ENCODE measurements around the gene VASH1. TPM values are rescaled to one million over a fixed set of nuclear protein-coding genes. Genes with fewer than 3 reads are reported as not detected.
A peak's percentile ranks its signal among the peaks of the same experiment; 100 is the strongest.

VASH1 gene
- total and polyA plus RNA-seq, 2 donors (not counting 3 experiments of a cell fraction or from before 2014, with no cell fraction given) = 39.8 to 168 TPM

DNA sequence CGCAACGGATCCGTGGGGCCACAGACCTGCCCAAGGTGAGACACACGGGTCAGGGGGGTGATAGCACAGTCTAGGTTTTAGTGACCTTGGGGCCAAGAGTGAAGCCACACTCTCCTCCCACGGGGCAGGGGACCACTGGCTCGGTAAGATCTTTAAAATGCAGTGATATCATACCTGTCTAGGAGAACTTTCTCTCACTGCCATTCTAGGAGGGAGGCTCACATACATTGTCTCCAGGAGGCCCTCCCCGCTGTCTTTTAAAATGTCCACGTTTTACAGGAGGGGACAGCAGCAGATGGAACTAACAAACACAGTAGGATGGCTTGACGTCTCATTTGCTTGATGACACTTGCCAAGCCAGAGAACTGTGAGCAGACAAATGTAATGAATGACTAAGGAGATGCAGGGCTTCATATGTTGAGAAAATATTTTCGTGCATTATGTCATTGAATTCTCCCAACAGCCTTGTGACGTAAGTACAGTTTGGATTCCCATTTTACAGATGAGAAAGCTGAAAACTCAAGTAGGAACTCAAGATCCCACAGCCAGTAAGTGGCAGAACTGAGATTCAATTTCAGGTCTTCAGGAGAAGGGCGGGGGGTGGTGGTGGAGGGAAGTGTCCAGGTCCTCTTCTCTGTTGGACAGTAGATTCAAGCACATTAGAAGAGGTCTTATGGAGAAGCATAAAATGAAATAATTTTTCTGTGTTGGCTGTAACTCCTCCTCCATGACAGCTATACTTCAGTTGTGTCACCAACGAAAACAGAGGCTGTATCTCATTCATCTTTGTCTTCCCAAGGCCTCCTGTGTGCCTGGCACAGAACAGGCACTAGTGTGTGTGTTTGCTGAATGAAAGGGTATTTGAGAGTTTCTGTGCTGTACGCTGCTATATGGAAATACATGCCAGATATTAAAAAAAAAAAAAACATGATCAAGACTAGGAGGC, 2.1 kb downstream of the VASH1 start:
- FAIRE-seq (peak; percentile 83), DNase-seq (ENCODE audit: low read depth, low spot score) (peak; percentile 41)
- BruUV-seq (replicated peaks) = no TSS peak
- Histone ChIP-seq H3K79me2 (ENCODE audit: control insufficient read depth, insufficient read depth, low read length) (peaks cover 10% of the 10 kb centered on the region), H2AFZ (ENCODE audit: low read depth, low read length) (peak overlapping the region; percentile 100), H3K4me2 (ENCODE audit: insufficient read depth, low read length) (peak overlapping the region; percentile 92), H3K27me3 (ENCODE audit: control insufficient read depth in 2 of 2, insufficient read depth in 2 of 2, low read length in 2 of 2) (peaks cover 2 to 6% of the 10 kb centered on the region in 2 experiments), H3K4me1 (ENCODE audit: control insufficient read depth, extremely low read depth, insufficient read depth, low read length) (peaks cover 42% of the 10 kb centered on the region), H4K20me1 (replicated peaks; ENCODE audit: control insufficient read depth, extremely low read depth, insufficient read depth, low read length) (no peaks in the 10 kb centered on the region), H3K9me1 (replicated peaks; ENCODE audit: control insufficient read depth, extremely low read depth, insufficient read depth, low read length) (no peaks in the 10 kb centered on the region), H3K36me3 (ENCODE audit: control insufficient read depth in 2 of 2, extremely low read depth in 1 of 2, insufficient read depth in 2 of 2, low read length in 2 of 2) (peaks cover 0 to 6% of the 10 kb centered on the region in 2 experiments), H3K9me3 (replicated peaks; ENCODE audit: control insufficient read depth, insufficient read depth, low read length) (no peaks in the 10 kb centered on the region), H3K9ac (replicated peaks; ENCODE audit: extremely low read depth, insufficient read depth, low read length) (peak overlapping the region; percentile 58), H3K4me3 (replicated peaks in 1 of 3; ENCODE audit: insufficient read depth in 1 of 3, low read depth in 1 of 3, low read length in 3 of 3) (peak overlapping the region; percentile 81 to 98 (median 90)), H3K27ac (ENCODE audit: insufficient read depth, low read depth, low read length) (no peak overlapping the region)
- ChIA-PET CTCF (interaction anchor here (2.2 kb wide), 1 partner anchor 22 kb away, joined by 8 read pairs; no protein-coding TSS in a partner anchor), POLR2A (no interaction called here)
- TF ChIP-seq POLR2A (IDR thresholded peaks at IDR 0.05; ENCODE audit: low read depth, low read length) (no peak), EZH2 (IDR thresholded peaks at IDR 0.05; ENCODE audit: borderline replicate concordance, low read depth, low read length, severe bottlenecking) (no peak), POLR2AphosphoS5 (IDR thresholded peaks at IDR 0.05; ENCODE audit: insufficient read depth, low read depth, low read length) (no peak), MAX (IDR thresholded peaks at IDR 0.05; ENCODE audit: insufficient read depth, insufficient read length) (no peak), FOS (IDR thresholded peaks at IDR 0.05; ENCODE audit: borderline replicate concordance, insufficient read depth, low read length) (no peak), JUN (IDR thresholded peaks at IDR 0.05; ENCODE audit: borderline replicate concordance, insufficient read depth, insufficient read length, low read depth) (no peak), GATA2 (IDR thresholded peaks at IDR 0.05; ENCODE audit: insufficient read depth, insufficient read length, low read depth, low read length) (no peak)
- TF ChIP-seq, protein P1, sequence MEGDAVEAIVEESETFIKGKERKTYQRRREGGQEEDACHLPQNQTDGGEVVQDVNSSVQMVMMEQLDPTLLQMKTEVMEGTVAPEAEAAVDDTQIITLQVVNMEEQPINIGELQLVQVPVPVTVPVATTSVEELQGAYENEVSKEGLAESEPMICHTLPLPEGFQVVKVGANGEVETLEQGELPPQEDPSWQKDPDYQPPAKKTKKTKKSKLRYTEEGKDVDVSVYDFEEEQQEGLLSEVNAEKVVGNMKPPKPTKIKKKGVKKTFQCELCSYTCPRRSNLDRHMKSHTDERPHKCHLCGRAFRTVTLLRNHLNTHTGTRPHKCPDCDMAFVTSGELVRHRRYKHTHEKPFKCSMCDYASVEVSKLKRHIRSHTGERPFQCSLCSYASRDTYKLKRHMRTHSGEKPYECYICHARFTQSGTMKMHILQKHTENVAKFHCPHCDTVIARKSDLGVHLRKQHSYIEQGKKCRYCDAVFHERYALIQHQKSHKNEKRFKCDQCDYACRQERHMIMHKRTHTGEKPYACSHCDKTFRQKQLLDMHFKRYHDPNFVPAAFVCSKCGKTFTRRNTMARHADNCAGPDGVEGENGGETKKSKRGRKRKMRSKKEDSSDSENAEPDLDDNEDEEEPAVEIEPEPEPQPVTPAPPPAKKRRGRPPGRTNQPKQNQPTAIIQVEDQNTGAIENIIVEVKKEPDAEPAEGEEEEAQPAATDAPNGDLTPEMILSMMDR (IDR thresholded peaks at IDR 0.05; ENCODE audit: extremely low read depth in 1 of 2, insufficient read depth in 1 of 2, low read depth in 1 of 2, low read length in 2 of 2) = no peak
- dilution Hi-C loops (cut with MboI; ENCODE audit: extremely low pct_ligation_motif_present, low sequenced_read_pairs) (no loop called here), intact Hi-C loops (cut with micrococcal nuclease) (loop anchor here (1.0 to 5.0 kb wide), 2 partner anchors 21 to 194 kb away; no protein-coding TSS in a partner anchor)
